ENCODE results near the gene MACC1.
"Not testable (repeated sequence)": the region's sequence is repeated elsewhere in the genome, so short reads cannot be mapped to it uniquely, and the experiment has no call there.

DNA sequence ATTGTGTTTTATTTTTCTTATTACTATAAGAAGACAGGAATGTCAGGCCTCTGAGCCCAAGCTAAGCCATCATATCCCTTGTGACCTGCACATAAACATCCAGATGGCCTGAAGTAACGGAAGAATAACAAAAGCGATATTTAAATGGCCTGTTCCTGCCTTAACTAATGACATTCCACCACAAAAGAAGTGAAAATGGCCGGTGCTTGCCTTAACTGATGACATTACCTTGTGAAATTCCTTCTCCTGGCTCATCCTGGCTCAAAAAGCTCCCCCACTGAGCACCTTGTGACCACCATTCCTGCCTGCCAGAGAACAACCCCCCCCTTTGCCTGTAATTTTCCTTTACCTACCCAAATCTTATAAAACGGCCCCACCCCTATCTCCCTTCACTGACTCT lies 91.1 kb downstream of the MACC1 start:
- not testable (repeated sequence) for TF ChIP-seq CTCF (IDR thresholded peaks at IDR 0.05; ENCODE audit: extremely low read depth in 1 of 2, insufficient read depth in 1 of 2, low read depth in 1 of 2, low read length in 2 of 2); FOS (IDR thresholded peaks at IDR 0.05; ENCODE audit: borderline replicate concordance, insufficient read depth, low read length)
- TF ChIP-seq, protein P1, sequence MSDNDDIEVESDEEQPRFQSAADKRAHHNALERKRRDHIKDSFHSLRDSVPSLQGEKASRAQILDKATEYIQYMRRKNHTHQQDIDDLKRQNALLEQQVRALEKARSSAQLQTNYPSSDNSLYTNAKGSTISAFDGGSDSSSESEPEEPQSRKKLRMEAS (IDR thresholded peaks at IDR 0.05; ENCODE audit: insufficient read depth, insufficient read length), result not testable (repeated sequence)
